Measurements from ENCODE around the gene POP5.

DNA sequence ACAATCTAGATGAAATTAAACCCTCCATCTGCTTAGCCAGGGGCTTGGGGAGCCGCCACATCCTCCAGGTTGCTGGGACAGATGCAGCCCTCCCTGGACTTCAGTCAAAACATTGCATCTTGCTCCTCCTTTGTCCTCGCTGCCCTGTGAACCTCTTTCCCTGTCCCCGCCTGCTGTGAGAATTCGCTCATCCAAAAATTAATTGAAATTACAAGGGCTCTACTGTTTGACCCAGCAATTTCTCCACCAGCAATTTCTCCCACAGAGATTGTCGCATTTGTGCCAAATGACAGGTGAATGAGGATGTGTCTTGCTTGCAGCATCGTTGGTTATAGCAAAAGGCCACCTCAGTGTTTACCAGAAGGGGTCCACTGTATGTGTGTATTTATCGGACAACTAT is 5.0 kb upstream of the POP5 start:
- TF ChIP-seq, protein P1, sequence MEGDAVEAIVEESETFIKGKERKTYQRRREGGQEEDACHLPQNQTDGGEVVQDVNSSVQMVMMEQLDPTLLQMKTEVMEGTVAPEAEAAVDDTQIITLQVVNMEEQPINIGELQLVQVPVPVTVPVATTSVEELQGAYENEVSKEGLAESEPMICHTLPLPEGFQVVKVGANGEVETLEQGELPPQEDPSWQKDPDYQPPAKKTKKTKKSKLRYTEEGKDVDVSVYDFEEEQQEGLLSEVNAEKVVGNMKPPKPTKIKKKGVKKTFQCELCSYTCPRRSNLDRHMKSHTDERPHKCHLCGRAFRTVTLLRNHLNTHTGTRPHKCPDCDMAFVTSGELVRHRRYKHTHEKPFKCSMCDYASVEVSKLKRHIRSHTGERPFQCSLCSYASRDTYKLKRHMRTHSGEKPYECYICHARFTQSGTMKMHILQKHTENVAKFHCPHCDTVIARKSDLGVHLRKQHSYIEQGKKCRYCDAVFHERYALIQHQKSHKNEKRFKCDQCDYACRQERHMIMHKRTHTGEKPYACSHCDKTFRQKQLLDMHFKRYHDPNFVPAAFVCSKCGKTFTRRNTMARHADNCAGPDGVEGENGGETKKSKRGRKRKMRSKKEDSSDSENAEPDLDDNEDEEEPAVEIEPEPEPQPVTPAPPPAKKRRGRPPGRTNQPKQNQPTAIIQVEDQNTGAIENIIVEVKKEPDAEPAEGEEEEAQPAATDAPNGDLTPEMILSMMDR (conservative IDR thresholded peaks at IDR 0.05; ENCODE audit: low read depth, low read length): no peak
- TF ChIP-seq CEBPB (IDR thresholded peaks at IDR 0.05; ENCODE audit: low read depth, low read length) (no peak), POLR2A (IDR thresholded peaks at IDR 0.05; ENCODE audit: low read depth, low read length) (no peak), MAZ (IDR thresholded peaks at IDR 0.05; ENCODE audit: borderline replicate concordance, low read depth, low read length) (no peak), MXI1 (IDR thresholded peaks at IDR 0.05; ENCODE audit: borderline replicate concordance, low read depth, low read length) (no peak), BHLHE40 (IDR thresholded peaks at IDR 0.05; ENCODE audit: low read depth, low read length) (no peak), RAD21 (IDR thresholded peaks at IDR 0.05; ENCODE audit: low read length) (no peak), NFE2L2 (IDR thresholded peaks at IDR 0.05; ENCODE audit: low read depth, low read length) (no peak), FOS (IDR thresholded peaks at IDR 0.05; ENCODE audit: low read depth, low read length) (no peak)

All from IMR-90 (cell line).